Measurements from ENCODE around the gene ADCY1.
A peak's percentile ranks its signal among the peaks of the same experiment; 100 is the strongest.
"Not testable (repeated sequence)": the region's sequence is repeated elsewhere in the genome, so short reads cannot be mapped to it uniquely, and the experiment has no call there.

The ADCY1 gene

GRCh38 chr7:45573661-45574415 lies at the start of gene ADCY1:
Gene ADCY1 (plus strand): TSS chr7:45574368. CDS start chr7:45574544, 176 bp downstream.
- no peak for DNase-seq
- H3K36me3 ChIP-seq, result no peaks in the 10 kb centered on the region; the same call in 1 of the 2 replicates
- no peaks in the 10 kb centered on the region for H3K9me3 ChIP-seq (ENCODE audit: severe bottlenecking)
- no peaks in the 10 kb centered on the region for H3K27me3 ChIP-seq (ENCODE audit: insufficient read depth, low read depth, severe bottlenecking)
- peak within 1 kb of the TSS; percentile 56 for H3K4me3 ChIP-seq (ENCODE audit: low read depth, low read length)
- peak within 1 kb of the TSS; percentile 65 for H3K27ac ChIP-seq
- no peak for TF ChIP-seq CTCF (IDR thresholded peaks at IDR 0.05; ENCODE audit: low read depth, low read length)

- no peak for DNase-seq
- no peak for TF ChIP-seq CTCF (IDR thresholded peaks at IDR 0.05; ENCODE audit: low read depth, low read length)
These were observed 49.7 kb upstream of the ADCY1 start for GRCh38 chr7:45524445-45524844.

GRCh38 chr7:45525057-45525456 lies 49.1 kb upstream of the ADCY1 start:
- DNase-seq, result no peak
- no peak overlapping the region for H3K4me3 ChIP-seq (ENCODE audit: low read depth, low read length)
- no peak for TF ChIP-seq CTCF (IDR thresholded peaks at IDR 0.05; ENCODE audit: low read depth, low read length)
- no peaks in the 10 kb centered on the region for H3K36me3 ChIP-seq
- H3K9me3 ChIP-seq (ENCODE audit: severe bottlenecking), result no peaks in the 10 kb centered on the region
- no peak overlapping the region for H3K27ac ChIP-seq
- no peaks in the 10 kb centered on the region for H3K27me3 ChIP-seq (ENCODE audit: insufficient read depth, low read depth, severe bottlenecking)

More at GRCh38 chr7:45524445-45524844, 49.7 kb upstream of the ADCY1 start:
- Histone ChIP-seq H3K27ac (no peak overlapping the region), H3K9me3 (ENCODE audit: severe bottlenecking) (no peaks in the 10 kb centered on the region), H3K4me3 (ENCODE audit: low read depth, low read length) (no peak overlapping the region), H3K36me3 (no peaks in the 10 kb centered on the region), H3K27me3 (ENCODE audit: insufficient read depth, low read depth, severe bottlenecking) (no peaks in the 10 kb centered on the region)

DNA sequence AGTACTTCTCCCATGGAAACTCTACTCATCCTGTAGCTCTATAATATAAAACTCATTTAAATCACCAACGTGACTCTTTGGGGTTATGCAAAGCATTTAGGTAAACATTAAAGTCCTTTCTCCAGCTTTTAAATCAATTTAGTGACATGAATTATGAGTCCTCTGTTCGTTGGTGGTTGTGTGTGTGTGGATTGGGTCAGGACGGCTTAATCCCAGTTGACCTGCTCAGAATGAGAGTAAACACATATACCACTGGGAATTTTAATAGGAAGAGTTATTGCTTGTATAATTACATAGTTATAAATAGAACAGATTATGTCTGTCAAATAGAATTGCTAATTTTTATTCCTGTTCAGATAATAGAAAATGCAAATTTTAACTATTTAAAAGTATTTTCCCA lies 30.7 kb upstream of the ADCY1 start:
- DNase-seq, result no peak
- no peak for TF ChIP-seq CTCF (IDR thresholded peaks at IDR 0.05; ENCODE audit: low read depth, low read length)
- peaks cover under 1% of the 10 kb centered on the region for H3K9me3 ChIP-seq (ENCODE audit: severe bottlenecking)
- no peak overlapping the region for H3K4me3 ChIP-seq (ENCODE audit: low read depth, low read length)
- no peaks in the 10 kb centered on the region for H3K36me3 ChIP-seq
- H3K27me3 ChIP-seq (ENCODE audit: insufficient read depth, low read depth, severe bottlenecking), result no peaks in the 10 kb centered on the region
- no peak overlapping the region for H3K27ac ChIP-seq

- not testable (repeated sequence) for H3K27ac ChIP-seq; H3K36me3 ChIP-seq; H3K27me3 ChIP-seq (ENCODE audit: insufficient read depth, low read depth, severe bottlenecking); H3K4me3 ChIP-seq (ENCODE audit: low read depth, low read length); DNase-seq; H3K9me3 ChIP-seq (ENCODE audit: severe bottlenecking)
These were observed 29.0 kb upstream of the ADCY1 start for GRCh38 chr7:45545105-45545710.

GRCh38 chr7:45548917-45549316 lies 25.3 kb upstream of the ADCY1 start:
- H3K27me3 ChIP-seq (ENCODE audit: insufficient read depth, low read depth, severe bottlenecking); H3K4me3 ChIP-seq (ENCODE audit: low read depth, low read length); H3K36me3 ChIP-seq; H3K9me3 ChIP-seq (ENCODE audit: severe bottlenecking); H3K27ac ChIP-seq; DNase-seq: not testable (repeated sequence)

Data from WERI-Rb-1 (cell line).